HEK293 (cell line): ENCODE results near the gene PALD1.

Experiments
- CTCF ChIA-PET: fragments of 350-600 bp; formaldehyde crosslinking; extraction: SDS; loops from one replicate; lab custom pipeline; 2021; ENCODE audit warnings: antibody characterized with exemption; lab: Yijun Ruan, JAX
- POLR2A ChIA-PET: fragments of 300-600 bp; formaldehyde crosslinking; extraction: SDS; loops from one replicate; lab custom pipeline; 2020; ENCODE audit warnings: antibody characterized with exemption, inconsistent platforms; lab: Yijun Ruan, JAX
- H3K27ac ChIP-seq: fragments of 200-500 bp; sonication (Bioruptor generic); 2 replicates; pipeline ENCODE4 v1.5.1; 2014; ENCODE audit warnings: low read depth, low read length, control low read depth, inconsistent platforms; ENCODE audit errors: extremely low read depth
- H3K36me3 ChIP-seq, 2 experiments: fragments of 200-500 bp in 1 of 2; sonication (Bioruptor generic) in 1 of 2; 1 replicate in 1 of 2; 2 replicates in 1 of 2; pipeline ENCODE4 v1.5.1; 2014 to 2017; ENCODE audit warnings: inconsistent platforms in 2 of 2, low read length in 2 of 2; ENCODE audit not compliant: control insufficient read depth in 2 of 2, insufficient read depth in 1 of 2
- H3K4me1 ChIP-seq: fragments of 200-500 bp; sonication (Bioruptor generic); 2 replicates; pipeline ENCODE4 v1.5.1; 2014; ENCODE audit warnings: mild to moderate bottlenecking, low read length, inconsistent platforms; ENCODE audit not compliant: control insufficient read depth, insufficient read depth
- H3K4me3 ChIP-seq: 2 replicates; pipeline ENCODE4 v1.5.1; 2011; ENCODE audit warnings: low read depth, mild to moderate bottlenecking, control low read depth, low read length, moderate library complexity
- H3K9me3 ChIP-seq: fragments of 200-500 bp; sonication (Bioruptor generic); 2 replicates; pipeline ENCODE4 v1.5.1; 2014; ENCODE audit warnings: low read depth, low read length, inconsistent platforms; ENCODE audit not compliant: control insufficient read depth, insufficient read depth
- AEBP2 ChIP-seq: fragments of 450-650 bp; formaldehyde crosslinking; IDR thresholded peaks from 2 replicates; pipeline ENCODE4 v1.5.1; 2016; ENCODE audit warnings: missing biosample characterization, missing genetic modification characterization, borderline replicate concordance
- BCL11B ChIP-seq: fragments of 450-650 bp; formaldehyde crosslinking; IDR thresholded peaks from 2 replicates; pipeline ENCODE4 v1.5.1; 2016; ENCODE audit warnings: low read depth, missing biosample characterization, missing genetic modification characterization
- GLIS1 ChIP-seq: fragments of 450-650 bp; formaldehyde crosslinking; IDR thresholded peaks from 2 replicates; pipeline ENCODE4 v1.5.1; 2016; ENCODE audit warnings: missing biosample characterization, missing genetic modification characterization
- HIC1 ChIP-seq: fragments of 450-650 bp; formaldehyde crosslinking; IDR thresholded peaks from 2 replicates; pipeline ENCODE4 v1.5.1; 2016; ENCODE audit warnings: missing biosample characterization, missing genetic modification characterization
- TRIM28 ChIP-seq: IDR thresholded peaks from 2 replicates; pipeline ENCODE4 v1.6.1; 2011; ENCODE audit warnings: low read length, control low read depth, borderline replicate concordance
- ZBTB20 ChIP-seq: fragments of 450-650 bp; formaldehyde crosslinking; IDR thresholded peaks from 2 replicates; pipeline ENCODE4 v1.5.1; 2016; ENCODE audit warnings: missing biosample characterization, missing genetic modification characterization
- ZFP3 ChIP-seq: fragments of 450-650 bp; formaldehyde crosslinking; IDR thresholded peaks from 2 replicates; pipeline ENCODE4 v1.5.1; 2016; ENCODE audit warnings: low read depth, missing biosample characterization, missing genetic modification characterization
- ZIC2 ChIP-seq: fragments of 450-650 bp; formaldehyde crosslinking; IDR thresholded peaks from 2 replicates; pipeline ENCODE4 v1.5.1; 2016; ENCODE audit warnings: missing biosample characterization, missing genetic modification characterization
- ZNF121 ChIP-seq: fragments of 450-650 bp; formaldehyde crosslinking; IDR thresholded peaks from 2 replicates; pipeline ENCODE4 v1.5.1; 2016; ENCODE audit warnings: missing biosample characterization, missing genetic modification characterization
- ZNF16 ChIP-seq: fragments of 450-650 bp; formaldehyde crosslinking; IDR thresholded peaks from 2 replicates; pipeline ENCODE4 v1.5.1; 2016; ENCODE audit warnings: low read depth, missing biosample characterization, missing genetic modification characterization
- ZNF341 ChIP-seq: fragments of 450-650 bp; formaldehyde crosslinking; IDR thresholded peaks from 2 replicates; pipeline ENCODE4; 2016; ENCODE audit warnings: low read depth, missing biosample characterization, missing genetic modification characterization
- ZNF350 ChIP-seq: fragments of 450-650 bp; formaldehyde crosslinking; IDR thresholded peaks from 2 replicates; pipeline ENCODE4 v1.5.0; 2017; ENCODE audit warnings: missing biosample characterization, mild to moderate bottlenecking, missing genetic modification characterization
- ZNF398 ChIP-seq: fragments of 450-650 bp; formaldehyde crosslinking; IDR thresholded peaks from 2 replicates; pipeline ENCODE4 v1.5.1; 2017; ENCODE audit warnings: missing biosample characterization, missing genetic modification characterization
- ZNF404 ChIP-seq: fragments of 450-650 bp; formaldehyde crosslinking; IDR thresholded peaks from 2 replicates; pipeline ENCODE4 v1.5.1; 2017; ENCODE audit warnings: missing biosample characterization, missing genetic modification characterization
- ZNF600 ChIP-seq: fragments of 450-650 bp; formaldehyde crosslinking; IDR thresholded peaks from 2 replicates; pipeline ENCODE4 v1.5.1; 2016; ENCODE audit warnings: missing biosample characterization, missing genetic modification characterization
- ZNF658 ChIP-seq: fragments of 450-650 bp; formaldehyde crosslinking; IDR thresholded peaks from 2 replicates; pipeline ENCODE4; 2016; ENCODE audit warnings: missing biosample characterization, missing genetic modification characterization
- ZNF768 ChIP-seq: fragments of 450-650 bp; formaldehyde crosslinking; IDR thresholded peaks from 2 replicates; pipeline ENCODE4 v1.5.1; 2018; ENCODE audit warnings: missing biosample characterization, mild to moderate bottlenecking, missing genetic modification characterization
- TF ChIP-seq, protein P1 (sequence below): fragments of 450-650 bp; formaldehyde crosslinking; IDR thresholded peaks from 2 replicates; pipeline ENCODE4 v1.5.1; 2017; ENCODE audit warnings: missing biosample characterization, mild to moderate bottlenecking, missing genetic modification characterization, moderate library complexity
- TF ChIP-seq, protein P2 (sequence below): fragments of 450-650 bp; formaldehyde crosslinking; IDR thresholded peaks from 2 replicates; pipeline ENCODE4 v1.5.1; 2016; ENCODE audit warnings: missing biosample characterization, missing genetic modification characterization
- TF ChIP-seq, protein P3 (sequence below): fragments of 450-650 bp; formaldehyde crosslinking; IDR thresholded peaks from 2 replicates; pipeline ENCODE4 v1.5.1; 2016; ENCODE audit warnings: missing biosample characterization, missing genetic modification characterization
- TF ChIP-seq, protein P4 (sequence below): fragments of 450-650 bp; formaldehyde crosslinking; IDR thresholded peaks from 2 replicates; pipeline ENCODE4 v1.5.1; 2017; ENCODE audit warnings: missing biosample characterization, missing genetic modification characterization

The PALD1 gene

GRCh38 chr10:70455213-70455630 is 23.3 kb upstream of the PALD1 start:
- Histone ChIP-seq H3K4me1 (peaks cover 6% of the 10 kb centered on the region), H3K4me3 (no peak overlapping the region), H3K9me3 (no peaks in the 10 kb centered on the region), H3K27ac (no peak overlapping the region), H3K36me3 (no peaks in the 10 kb centered on the region)
- CTCF ChIA-PET: interaction anchor here (0.8 kb wide), 1 partner anchor 84 kb away, joined by 3 read pairs; no protein-coding TSS in a partner anchor
- TF ChIP-seq HIC1 (tag by site-specific recombination) (no peak), ZNF350 (tag by site-specific recombination) (no peak), ZNF768 (tag by site-specific recombination) (0 out of 2 replicates have a peak, but pooled peaks have one; percentile 58)
- TF ChIP-seq, all 188 proteins: peak for 1
- POLR2A ChIA-PET: interaction anchor here (1.3 kb wide), 1 partner anchor 51 kb away, joined by 4 read pairs; the partner anchor contains the start of gene EIF4EBP2

DNA sequence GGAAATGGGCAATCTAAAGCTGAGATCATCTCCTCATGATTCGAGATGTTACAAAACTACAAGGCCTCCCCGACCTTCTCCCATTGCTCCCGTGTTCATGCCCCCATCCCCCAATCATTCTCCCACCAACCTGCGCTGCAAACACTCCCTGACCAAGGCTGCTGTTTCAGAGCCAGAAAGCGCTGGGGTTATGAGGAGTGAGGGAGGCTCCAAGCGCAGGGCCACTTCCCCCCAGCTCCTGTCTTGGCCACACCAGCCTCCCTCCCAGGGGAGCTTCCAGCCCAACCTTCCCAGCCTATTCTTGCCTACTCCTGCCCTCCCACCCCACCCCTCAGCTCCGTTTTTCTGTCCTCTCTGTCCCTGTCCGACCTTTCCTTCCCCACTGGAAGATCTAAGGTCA is 22.4 kb upstream of the PALD1 start:
- POLR2A ChIA-PET: no interaction called here
- no peaks in the 10 kb centered on the region for H3K9me3 ChIP-seq
- H3K36me3 ChIP-seq: no peaks in the 10 kb centered on the region
- peaks cover 6% of the 10 kb centered on the region for H3K4me1 ChIP-seq
- CTCF ChIA-PET: interaction anchor here (0.9 kb wide), 1 partner anchor 93 kb away, joined by 4 read pairs; no protein-coding TSS in a partner anchor
- H3K4me3 ChIP-seq: no peak overlapping the region
- no peak overlapping the region for H3K27ac ChIP-seq
- no peak for TF ChIP-seq ZFP3
- TF ChIP-seq ZNF398: peak; percentile 38; the same call in 1 of the 2 replicates
- TF ChIP-seq, protein P1, sequence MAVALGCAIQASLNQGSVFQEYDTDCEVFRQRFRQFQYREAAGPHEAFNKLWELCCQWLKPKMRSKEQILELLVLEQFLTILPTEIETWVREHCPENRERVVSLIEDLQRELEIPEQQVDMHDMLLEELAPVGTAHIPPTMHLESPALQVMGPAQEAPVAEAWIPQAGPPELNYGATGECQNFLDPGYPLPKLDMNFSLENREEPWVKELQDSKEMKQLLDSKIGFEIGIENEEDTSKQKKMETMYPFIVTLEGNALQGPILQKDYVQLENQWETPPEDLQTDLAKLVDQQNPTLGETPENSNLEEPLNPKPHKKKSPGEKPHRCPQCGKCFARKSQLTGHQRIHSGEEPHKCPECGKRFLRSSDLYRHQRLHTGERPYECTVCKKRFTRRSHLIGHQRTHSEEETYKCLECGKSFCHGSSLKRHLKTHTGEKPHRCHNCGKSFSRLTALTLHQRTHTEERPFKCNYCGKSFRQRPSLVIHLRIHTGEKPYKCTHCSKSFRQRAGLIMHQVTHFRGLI (tag by site-specific recombination): peak; percentile 80
- TF ChIP-seq, protein P2, sequence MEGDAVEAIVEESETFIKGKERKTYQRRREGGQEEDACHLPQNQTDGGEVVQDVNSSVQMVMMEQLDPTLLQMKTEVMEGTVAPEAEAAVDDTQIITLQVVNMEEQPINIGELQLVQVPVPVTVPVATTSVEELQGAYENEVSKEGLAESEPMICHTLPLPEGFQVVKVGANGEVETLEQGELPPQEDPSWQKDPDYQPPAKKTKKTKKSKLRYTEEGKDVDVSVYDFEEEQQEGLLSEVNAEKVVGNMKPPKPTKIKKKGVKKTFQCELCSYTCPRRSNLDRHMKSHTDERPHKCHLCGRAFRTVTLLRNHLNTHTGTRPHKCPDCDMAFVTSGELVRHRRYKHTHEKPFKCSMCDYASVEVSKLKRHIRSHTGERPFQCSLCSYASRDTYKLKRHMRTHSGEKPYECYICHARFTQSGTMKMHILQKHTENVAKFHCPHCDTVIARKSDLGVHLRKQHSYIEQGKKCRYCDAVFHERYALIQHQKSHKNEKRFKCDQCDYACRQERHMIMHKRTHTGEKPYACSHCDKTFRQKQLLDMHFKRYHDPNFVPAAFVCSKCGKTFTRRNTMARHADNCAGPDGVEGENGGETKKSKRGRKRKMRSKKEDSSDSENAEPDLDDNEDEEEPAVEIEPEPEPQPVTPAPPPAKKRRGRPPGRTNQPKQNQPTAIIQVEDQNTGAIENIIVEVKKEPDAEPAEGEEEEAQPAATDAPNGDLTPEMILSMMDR (tag by site-specific recombination): no peak
- TF ChIP-seq GLIS1 (tag by site-specific recombination): 0 out of 2 replicates have a peak, but pooled peaks have one; percentile 15
- no peak for TF ChIP-seq ZNF16 (tag by site-specific recombination)
- no peak for TF ChIP-seq ZNF404 (tag by site-specific recombination)
- peak; percentile 21; the same call in 1 of the 2 replicates for TF ChIP-seq ZNF341
- no peak for TF ChIP-seq ZNF121 (tag by site-specific recombination)
- TF ChIP-seq, protein P3, sequence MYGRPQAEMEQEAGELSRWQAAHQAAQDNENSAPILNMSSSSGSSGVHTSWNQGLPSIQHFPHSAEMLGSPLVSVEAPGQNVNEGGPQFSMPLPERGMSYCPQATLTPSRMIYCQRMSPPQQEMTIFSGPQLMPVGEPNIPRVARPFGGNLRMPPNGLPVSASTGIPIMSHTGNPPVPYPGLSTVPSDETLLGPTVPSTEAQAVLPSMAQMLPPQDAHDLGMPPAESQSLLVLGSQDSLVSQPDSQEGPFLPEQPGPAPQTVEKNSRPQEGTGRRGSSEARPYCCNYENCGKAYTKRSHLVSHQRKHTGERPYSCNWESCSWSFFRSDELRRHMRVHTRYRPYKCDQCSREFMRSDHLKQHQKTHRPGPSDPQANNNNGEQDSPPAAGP (tag by site-specific recombination): peak; percentile 28; the same call in 1 of the 2 replicates
- peak; percentile 65 for TF ChIP-seq ZNF600
- TF ChIP-seq ZBTB20: no peak
- TF ChIP-seq ZIC2 (tag by site-specific recombination): no peak
- TF ChIP-seq AEBP2 (tag by site-specific recombination): no peak
- TF ChIP-seq BCL11B (tag by site-specific recombination): no peak
- no peak for TF ChIP-seq ZNF658
- no peak for TF ChIP-seq TRIM28
- TF ChIP-seq, protein P4, sequence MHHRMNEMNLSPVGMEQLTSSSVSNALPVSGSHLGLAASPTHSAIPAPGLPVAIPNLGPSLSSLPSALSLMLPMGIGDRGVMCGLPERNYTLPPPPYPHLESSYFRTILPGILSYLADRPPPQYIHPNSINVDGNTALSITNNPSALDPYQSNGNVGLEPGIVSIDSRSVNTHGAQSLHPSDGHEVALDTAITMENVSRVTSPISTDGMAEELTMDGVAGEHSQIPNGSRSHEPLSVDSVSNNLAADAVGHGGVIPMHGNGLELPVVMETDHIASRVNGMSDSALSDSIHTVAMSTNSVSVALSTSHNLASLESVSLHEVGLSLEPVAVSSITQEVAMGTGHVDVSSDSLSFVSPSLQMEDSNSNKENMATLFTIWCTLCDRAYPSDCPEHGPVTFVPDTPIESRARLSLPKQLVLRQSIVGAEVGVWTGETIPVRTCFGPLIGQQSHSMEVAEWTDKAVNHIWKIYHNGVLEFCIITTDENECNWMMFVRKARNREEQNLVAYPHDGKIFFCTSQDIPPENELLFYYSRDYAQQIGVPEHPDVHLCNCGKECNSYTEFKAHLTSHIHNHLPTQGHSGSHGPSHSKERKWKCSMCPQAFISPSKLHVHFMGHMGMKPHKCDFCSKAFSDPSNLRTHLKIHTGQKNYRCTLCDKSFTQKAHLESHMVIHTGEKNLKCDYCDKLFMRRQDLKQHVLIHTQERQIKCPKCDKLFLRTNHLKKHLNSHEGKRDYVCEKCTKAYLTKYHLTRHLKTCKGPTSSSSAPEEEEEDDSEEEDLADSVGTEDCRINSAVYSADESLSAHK (tag by site-specific recombination): no peak
